GM19193 (cell line): ENCODE data around the gene CAP2.

Experiments
- POLR2A ChIP-seq: IDR thresholded peaks from 4 replicates; pipeline ENCODE4 v1.6.1; 2011; ENCODE audit not compliant: insufficient read depth, insufficient read length; ENCODE audit errors: extremely low read depth

Gene CAP2

GRCh38 chr6:17392978-17393891 is at the start of gene CAP2:
Gene CAP2, plus strand, starts transcription at chr6:17393595. Its CDS starts 27,961 bp downstream, at chr6:17421556.
- TF ChIP-seq POLR2A = no peak

- TF ChIP-seq POLR2A = no peak
Measured at GRCh38 chr6:17347012-17347411, 46.4 kb upstream of the CAP2 start.

- no peak for TF ChIP-seq POLR2A
Measured at GRCh38 chr6:17349427-17349826, 44.0 kb upstream of the CAP2 start.

- no peak for TF ChIP-seq POLR2A
Measured at GRCh38 chr6:17352302-17352701, 41.1 kb upstream of the CAP2 start.

- TF ChIP-seq POLR2A = no peak
Measured at GRCh38 chr6:17353440-17354175, 39.8 kb upstream of the CAP2 start.

- no peak for TF ChIP-seq POLR2A
Measured at GRCh38 chr6:17354700-17355403, 38.5 kb upstream of the CAP2 start.

GRCh38 chr6:17355404-17355774 is 38.0 kb upstream of the CAP2 start:
- no peak for TF ChIP-seq POLR2A

- no peak for TF ChIP-seq POLR2A
Measured at GRCh38 chr6:17358515-17358914, 34.9 kb upstream of the CAP2 start.

GRCh38 chr6:17360564-17360963 is 32.8 kb upstream of the CAP2 start:
- no peak for TF ChIP-seq POLR2A

GRCh38 chr6:17361013-17361412 is 32.4 kb upstream of the CAP2 start:
- no peak for TF ChIP-seq POLR2A

GRCh38 chr6:17365961-17366360 is 27.4 kb upstream of the CAP2 start:
- TF ChIP-seq POLR2A = no peak

GRCh38 chr6:17367868-17368267 is 25.5 kb upstream of the CAP2 start:
- no peak for TF ChIP-seq POLR2A

- no peak for TF ChIP-seq POLR2A
Measured at GRCh38 chr6:17381424-17382147, 11.8 kb upstream of the CAP2 start.

- no peak for TF ChIP-seq POLR2A
Measured at GRCh38 chr6:17385660-17386059, 7.7 kb upstream of the CAP2 start.

GRCh38 chr6:17388365-17388764 is 5.0 kb upstream of the CAP2 start:
- no peak for TF ChIP-seq POLR2A
